Endothelial cell of umbilical vein (primary cell): ENCODE data around the gene EPHA5. TPM values are rescaled to one million over a fixed set of nuclear protein-coding genes. Genes with fewer than 3 reads are reported as not detected.
A peak's percentile ranks its signal among the peaks of the same experiment; 100 is the strongest.

ENCODE experiments used
- BruUV-seq: library from RNA; stranded (reverse); fragments of 400-500 nt; replicated peaks from 2 replicates; lab custom pipeline; 2021; lab: Mats Ljungman, UMichigan
- CTCF ChIA-PET: fragments of 300-600, 350-600 bp; sonication (Branson Sonifier 250); formaldehyde crosslinking; loops from one replicate; lab custom pipeline; 2021; ENCODE audit warnings: antibody characterized with exemption, inconsistent platforms; lab: Charles Lee
- POLR2A ChIA-PET: fragments of 300-600, 350-600 bp; sonication (Branson Sonifier 250); formaldehyde crosslinking; loops from one replicate; lab custom pipeline; 2021; ENCODE audit warnings: antibody characterized with exemption, inconsistent platforms; lab: Charles Lee
- DNase-seq: peaks from one replicate; pipeline ENCODE4 v3.0.0-alpha.2; 2011; ENCODE audit warnings: low read depth, low spot score
- FAIRE-seq: peaks from 2 replicates; lab custom pipeline; 2011; peaks lifted over from hg19 to GRCh38; lab: Jason Lieb, UNC
- H2AFZ ChIP-seq: 2 replicates; pipeline ENCODE4 v1.6.0; 2012; ENCODE audit warnings: low read depth, low read length, control low read depth, inconsistent platforms
- H3K27ac ChIP-seq: 2 replicates; pipeline ENCODE4 v1.5.1; 2011; ENCODE audit warnings: low read depth, mild to moderate bottlenecking, control low read depth, low read length, moderate library complexity; ENCODE audit not compliant: insufficient read depth
- H3K27me3 ChIP-seq, 2 experiments: 2 replicates each; pipeline versions ENCODE4 v1.6.0 to v1.6.1; 2011; ENCODE audit warnings: low read length in 2 of 2, mixed read lengths in 1 of 2; ENCODE audit not compliant: control insufficient read depth in 2 of 2, insufficient read depth in 2 of 2
- H3K36me3 ChIP-seq, 2 experiments: 2 replicates in 1 of 2; 3 replicates in 1 of 2; pipeline ENCODE4 v1.5.1; 2011; ENCODE audit warnings: low read length in 2 of 2, mild to moderate bottlenecking in 1 of 2, moderate library complexity in 1 of 2; ENCODE audit not compliant: control insufficient read depth in 2 of 2, insufficient read depth in 2 of 2; ENCODE audit errors: extremely low read depth in 1 of 2
- H3K4me1 ChIP-seq: 3 replicates; pipeline ENCODE4 v1.5.1; 2011; ENCODE audit warnings: mild to moderate bottlenecking, low read length; ENCODE audit not compliant: control insufficient read depth, insufficient read depth; ENCODE audit errors: extremely low read depth
- H3K4me2 ChIP-seq: 2 replicates; pipeline ENCODE4 v1.6.1; 2011; ENCODE audit warnings: low read length, control low read depth, mixed read lengths; ENCODE audit not compliant: insufficient read depth
- H3K4me3 ChIP-seq, 3 experiments: fragments of 200-600 bp in 1 of 3; sonication (generic), shearing (Covaris generic) in 1 of 3; replicated peaks in 1 of 3; 2 replicates each; pipeline ENCODE4 v1.5.1; 2011 to 2016; ENCODE audit warnings: control low read depth in 3 of 3, low read length in 3 of 3, mild to moderate bottlenecking in 2 of 3, inconsistent platforms in 1 of 3, low read depth in 1 of 3, moderate library complexity in 1 of 3; ENCODE audit not compliant: insufficient read depth in 1 of 3
- H3K79me2 ChIP-seq: 2 replicates; pipeline ENCODE4 v1.6.0; 2012; ENCODE audit warnings: low read length, inconsistent platforms; ENCODE audit not compliant: control insufficient read depth, insufficient read depth
- H3K9ac ChIP-seq: replicated peaks from 2 replicates; pipeline ENCODE3; 2011; ENCODE audit warnings: low read length, control low read depth; ENCODE audit not compliant: insufficient read depth; ENCODE audit errors: extremely low read depth
- H3K9me1 ChIP-seq: replicated peaks from 3 replicates; pipeline ENCODE4 v1.6.0; 2011; ENCODE audit warnings: mild to moderate bottlenecking, low read length; ENCODE audit not compliant: control insufficient read depth, insufficient read depth; ENCODE audit errors: extremely low read depth
- H3K9me3 ChIP-seq: replicated peaks from 2 replicates; pipeline ENCODE4 v1.5.1; 2012; ENCODE audit warnings: low read length, inconsistent platforms; ENCODE audit not compliant: control insufficient read depth, insufficient read depth
- H4K20me1 ChIP-seq: replicated peaks from 2 replicates; pipeline ENCODE3; 2011; ENCODE audit warnings: mild to moderate bottlenecking, low read length; ENCODE audit not compliant: control insufficient read depth, insufficient read depth; ENCODE audit errors: extremely low read depth
- FOS ChIP-seq: IDR thresholded peaks from 2 replicates; pipeline ENCODE4 v1.6.1; 2011; ENCODE audit warnings: mild to moderate bottlenecking, low read length, moderate library complexity, borderline replicate concordance; ENCODE audit not compliant: insufficient read depth
- JUN ChIP-seq: IDR thresholded peaks from 2 replicates; pipeline ENCODE4 v1.6.1; 2011; ENCODE audit warnings: borderline replicate concordance, low read depth; ENCODE audit not compliant: insufficient read length, insufficient read depth
- MYC ChIP-seq: IDR thresholded peaks from one replicate; pipeline ENCODE4 v1.6.1; 2011; ENCODE audit warnings: mild to moderate bottlenecking, low read depth, low read length
- dilution Hi-C: fragments of 300-500 bp; cut with MboI; formaldehyde crosslinking; loops from one replicate; pipeline ENCODE4 v1.15.0; 2019; ENCODE audit warnings: low sequenced_read_pairs; ENCODE audit not compliant: extremely low pct_ligation_motif_present
- intact Hi-C: fragments of 100-400 bp; cut with micrococcal nuclease; formaldehyde crosslinking; loops from one replicate; pipeline ENCODE4 v1.10.0; 2022
- polyA plus RNA-seq, 4 experiments: library from polyadenylated mRNA; depleted of rRNA in 3 of 4; stranded (reverse) in 3 of 4; unstranded in 1 of 4; fragments of >200 nt; gene quantifications; 2 replicates each; pipeline versions ENCODE4 v1.2.1 to v1.2.3, GENCODE V29; 2011 to 2012; ENCODE audit warnings: missing spikeins in 1 of 4
- total RNA-seq: library from RNA; stranded (reverse); gene quantifications from 2 replicates; pipeline ENCODE4 v1.2.3, GENCODE V29; 2021

EPHA5 gene
- total and polyA plus RNA-seq, 2 donors (not counting 3 experiments of a cell fraction or from before 2014, with no cell fraction given) = 0.31 to 0.39 TPM

DNA sequence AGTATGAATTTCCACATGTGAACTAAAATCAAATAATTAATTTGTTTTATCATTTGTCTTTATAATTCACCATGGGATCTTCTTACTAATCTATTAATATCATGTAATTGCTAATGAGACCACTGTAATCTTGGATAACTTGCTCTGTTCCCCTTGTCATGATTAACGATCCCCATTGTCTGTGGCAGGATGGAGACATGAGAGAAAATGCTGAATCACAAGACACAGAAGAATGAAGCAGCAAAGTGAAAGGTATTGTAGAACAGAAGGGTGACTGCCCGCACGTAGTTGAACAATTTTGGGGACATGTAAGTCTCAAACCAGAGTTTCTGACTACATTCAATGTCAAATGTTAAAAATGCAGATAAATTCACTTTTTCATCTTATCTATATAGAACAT is 135.2 kb downstream of the EPHA5 start:
- Histone ChIP-seq H3K4me3 (no peak overlapping the region), H3K4me1 (peaks cover 27% of the 10 kb centered on the region), H2AFZ (peak overlapping the region; percentile 62), H3K36me3 (no peaks in the 10 kb centered on the region), H3K4me2 (no peak overlapping the region), H3K9ac (no peak overlapping the region), H3K27me3 (no peaks in the 10 kb centered on the region), H3K9me3 (no peaks in the 10 kb centered on the region), H3K27ac (no peak overlapping the region), H3K9me1 (no peaks in the 10 kb centered on the region), H3K79me2 (no peaks in the 10 kb centered on the region), H4K20me1 (no peaks in the 10 kb centered on the region)
- CTCF ChIA-PET = no interaction called here
- TF ChIP-seq MYC (no peak), FOS (no peak)
- POLR2A ChIA-PET = no interaction called here
- DNase-seq (peak; percentile 13), FAIRE-seq (no peak)
- dilution Hi-C loops (no loop called here), intact Hi-C loops (no loop called here)
- BruUV-seq = no TSS peak

DNA sequence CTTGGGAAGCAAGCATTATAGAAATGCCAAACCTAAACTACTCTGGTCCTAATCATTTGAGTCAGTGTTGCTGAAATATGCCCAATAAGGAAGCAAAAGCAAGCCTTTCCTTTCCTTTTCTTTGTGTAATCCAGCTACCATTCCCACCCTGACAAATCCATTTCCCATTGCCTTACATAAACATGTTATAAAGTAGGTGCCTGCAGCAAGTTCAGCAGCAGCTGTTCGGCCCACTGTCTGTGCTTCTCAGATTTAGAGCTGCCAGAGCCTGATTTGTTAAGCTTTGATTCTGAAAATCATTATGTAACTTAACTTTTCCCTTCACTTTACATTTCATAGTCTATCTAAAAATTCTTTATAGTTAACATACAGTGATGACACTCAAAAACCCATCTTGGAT is 148.6 kb downstream of the EPHA5 start:
- Histone ChIP-seq H3K27me3 (no peaks in the 10 kb centered on the region), H3K9ac (no peak overlapping the region), H3K4me3 (no peak overlapping the region), H3K4me2 (no peak overlapping the region), H3K9me1 (no peaks in the 10 kb centered on the region), H3K9me3 (no peaks in the 10 kb centered on the region), H4K20me1 (no peaks in the 10 kb centered on the region), H2AFZ (peak overlapping the region; percentile 68), H3K36me3 (no peaks in the 10 kb centered on the region), H3K4me1 (no peaks in the 10 kb centered on the region), H3K27ac (no peak overlapping the region), H3K79me2 (no peaks in the 10 kb centered on the region)
- CTCF ChIA-PET = interaction anchor here (0.9 to 1.2 kb wide), 3 partner anchors 17 to 42 kb away, joined by 3 read pairs; no protein-coding TSS in a partner anchor
- BruUV-seq = no TSS peak
- intact Hi-C loops = no loop called here
- FAIRE-seq (no peak), DNase-seq (peak; percentile 42)
- POLR2A ChIA-PET = no interaction called here
- TF ChIP-seq JUN = no peak
- dilution Hi-C loops = no loop called here
